Activated CD4-positive, CD25-positive, alpha-beta regulatory T cell treated with anti-CD3 and anti-CD28 coated beads, Interleukin-2, amount 50 U/mL, for 24 hours (primary cell): Measurements from ENCODE around the gene PSEN1.

Experiments
- ATAC-seq, 2 donors: fragments of 150-1000 bp; cut with Tn5 transposase; one replicate each; pipeline ENCODE4 v1.10.0; 2021; ENCODE audit warnings: mild to moderate bottlenecking in 1 of 2, moderate library complexity in 1 of 2

Gene PSEN1

DNA sequence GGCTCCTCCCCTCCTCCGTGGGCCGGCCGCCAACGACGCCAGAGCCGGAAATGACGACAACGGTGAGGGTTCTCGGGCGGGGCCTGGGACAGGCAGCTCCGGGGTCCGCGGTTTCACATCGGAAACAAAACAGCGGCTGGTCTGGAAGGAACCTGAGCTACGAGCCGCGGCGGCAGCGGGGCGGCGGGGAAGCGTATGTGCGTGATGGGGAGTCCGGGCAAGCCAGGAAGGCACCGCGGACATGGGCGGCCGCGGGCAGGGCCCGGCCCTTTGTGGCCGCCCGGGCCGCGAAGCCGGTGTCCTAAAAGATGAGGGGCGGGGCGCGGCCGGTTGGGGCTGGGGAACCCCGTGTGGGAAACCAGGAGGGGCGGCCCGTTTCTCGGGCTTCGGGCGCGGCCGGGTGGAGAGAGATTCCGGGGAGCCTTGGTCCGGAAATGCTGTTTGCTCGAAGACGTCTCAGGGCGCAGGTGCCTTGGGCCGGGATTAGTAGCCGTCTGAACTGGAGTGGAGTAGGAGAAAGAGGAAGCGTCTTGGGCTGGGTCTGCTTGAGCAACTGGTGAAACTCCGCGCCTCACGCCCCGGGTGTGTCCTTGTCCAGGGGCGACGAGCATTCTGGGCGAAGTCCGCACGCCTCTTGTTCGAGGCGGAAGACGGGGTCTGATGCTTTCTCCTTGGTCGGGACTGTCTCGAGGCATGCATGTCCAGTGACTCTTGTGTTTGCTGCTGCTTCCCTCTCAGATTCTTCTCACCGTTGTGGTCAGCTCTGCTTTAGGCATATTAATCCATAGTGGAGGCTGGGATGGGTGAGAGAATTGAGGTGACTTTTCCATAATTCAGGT is at the start of gene PSEN1:
TSS of gene PSEN1 (plus strand) at position 121 of the 839 bp plus-strand sequence. CDS start 11,513 bp downstream, outside the sequence.
- ATAC-seq, result peak; percentile 94 to 97

- no peak for ATAC-seq
Measured at GRCh38 chr14:73091044-73091443, 45.3 kb upstream of the PSEN1 start.

DNA sequence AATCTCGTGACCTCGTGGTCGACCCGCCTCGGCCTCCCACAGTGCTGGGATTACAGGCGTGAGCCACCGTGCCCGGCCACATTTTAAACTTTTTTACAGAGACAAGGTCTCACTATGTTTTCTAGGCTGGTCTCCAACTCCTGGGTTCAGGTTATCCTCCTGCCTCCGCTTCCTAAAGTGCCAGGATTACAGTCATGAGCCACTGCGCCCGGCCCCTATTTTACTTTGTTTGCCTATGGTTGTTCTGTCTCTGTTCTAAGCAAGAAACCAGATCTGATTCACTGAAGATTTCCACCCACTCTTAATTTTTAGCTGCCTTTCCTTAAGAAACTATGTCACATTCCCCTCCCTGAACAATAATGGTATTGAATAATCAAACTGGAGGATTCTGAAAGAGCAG is 38.9 kb upstream of the PSEN1 start:
- ATAC-seq, result no peak

- ATAC-seq, result no peak
Measured at GRCh38 chr14:73100334-73100733, 36.0 kb upstream of the PSEN1 start.

DNA sequence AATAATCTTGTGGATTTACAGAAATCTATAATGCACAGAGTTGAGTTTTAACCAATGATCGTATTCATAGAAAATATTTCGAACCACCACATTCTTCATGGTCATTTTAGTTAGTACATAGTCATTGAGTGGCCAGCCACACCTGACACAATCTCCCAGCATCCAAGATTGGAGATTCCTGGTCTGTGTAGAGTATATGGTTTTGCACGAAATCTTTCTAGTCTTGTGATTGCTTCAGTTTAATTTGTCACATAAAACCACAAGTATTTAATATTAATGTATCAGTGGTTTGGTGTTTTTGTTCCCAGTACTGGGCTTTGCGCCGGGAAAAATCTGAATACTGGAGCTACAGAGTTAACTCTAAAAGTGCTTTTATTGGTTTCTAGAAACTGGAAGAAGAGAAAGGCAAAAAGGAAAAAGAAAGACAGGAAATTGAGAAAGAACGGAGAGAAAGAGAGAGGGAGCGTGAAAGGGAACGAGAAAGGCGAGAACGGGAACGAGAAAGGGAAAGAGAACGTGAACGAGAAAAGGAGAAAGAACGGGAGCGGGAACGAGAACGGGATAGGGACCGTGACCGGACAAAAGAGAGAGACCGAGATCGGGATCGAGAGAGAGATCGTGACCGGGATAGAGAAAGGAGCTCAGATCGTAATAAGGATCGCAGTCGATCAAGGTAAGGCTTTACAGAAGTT is 33.4 kb upstream of the PSEN1 start:
- no peak for ATAC-seq

DNA sequence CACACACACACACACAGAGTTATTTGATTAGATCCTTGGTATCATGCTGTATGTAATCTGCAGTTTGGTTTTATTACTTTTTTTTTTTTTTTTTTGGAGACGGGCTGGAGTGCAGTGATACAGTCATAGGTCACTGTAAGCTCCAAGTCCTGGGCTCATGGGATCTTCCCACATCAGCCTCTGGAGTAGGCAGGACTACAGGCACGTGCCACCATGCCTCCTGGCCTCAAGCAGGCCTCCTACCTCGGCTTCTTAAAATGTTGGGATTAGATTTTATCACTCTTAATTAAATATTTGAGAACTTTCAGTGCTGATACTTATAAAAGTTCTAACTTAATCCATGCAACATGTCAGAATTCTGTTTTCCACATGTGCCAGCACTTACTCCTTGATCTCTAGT is 31.3 kb upstream of the PSEN1 start:
- ATAC-seq, result no peak

DNA sequence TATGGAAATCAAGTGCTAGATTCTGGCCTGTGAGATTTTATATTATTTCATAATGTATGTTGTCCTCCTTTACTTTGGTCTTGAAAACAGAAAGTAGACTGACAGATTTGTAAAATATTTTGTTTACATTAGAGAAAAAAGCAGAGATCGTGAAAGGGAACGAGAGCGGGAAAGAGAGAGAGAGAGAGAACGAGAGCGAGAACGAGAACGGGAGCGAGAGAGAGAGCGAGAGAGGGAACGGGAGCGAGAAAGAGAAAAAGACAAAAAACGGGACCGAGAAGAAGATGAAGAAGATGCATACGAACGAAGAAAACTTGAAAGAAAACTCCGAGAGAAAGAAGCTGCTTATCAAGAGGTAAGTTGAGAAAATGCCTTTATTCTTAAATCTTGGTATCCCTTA is 30.6 kb upstream of the PSEN1 start:
- no peak for ATAC-seq

- no peak for ATAC-seq
Measured at GRCh38 chr14:73116079-73116665, 20.1 kb upstream of the PSEN1 start.

DNA sequence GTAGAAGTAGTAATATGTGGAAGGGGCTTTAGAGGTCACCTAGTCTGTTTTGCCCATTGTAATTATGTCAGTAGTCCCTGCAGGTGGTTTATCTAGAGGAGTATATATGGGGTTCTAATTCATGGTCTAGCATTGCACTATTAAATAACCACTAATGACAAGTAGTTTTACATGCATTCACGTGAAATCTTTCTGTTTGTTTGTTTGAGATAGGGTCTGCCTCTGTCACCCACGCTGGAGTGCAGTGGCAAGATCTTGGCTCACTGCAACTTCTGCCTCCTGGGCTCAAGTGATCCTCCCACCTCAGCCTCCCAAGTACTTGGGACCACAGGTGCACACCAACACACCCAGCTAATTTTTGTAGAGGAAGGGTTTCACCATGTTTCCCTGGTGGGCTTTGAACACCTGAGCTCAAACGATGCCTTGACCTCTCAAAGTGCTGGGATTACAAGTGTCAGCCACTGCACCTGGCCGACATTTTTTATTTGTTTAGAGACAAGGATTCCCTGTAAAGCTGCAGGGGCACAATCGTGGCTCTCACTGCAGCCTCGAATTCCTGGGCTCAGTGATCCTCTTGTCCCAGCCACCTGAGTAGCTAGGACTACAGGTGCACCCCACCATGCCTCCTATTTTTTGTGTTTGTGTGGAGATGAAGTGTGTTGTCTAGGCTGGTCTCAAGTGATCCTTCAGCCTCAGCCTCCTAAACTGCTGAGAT is 12.0 kb upstream of the PSEN1 start:
- no peak for ATAC-seq

DNA sequence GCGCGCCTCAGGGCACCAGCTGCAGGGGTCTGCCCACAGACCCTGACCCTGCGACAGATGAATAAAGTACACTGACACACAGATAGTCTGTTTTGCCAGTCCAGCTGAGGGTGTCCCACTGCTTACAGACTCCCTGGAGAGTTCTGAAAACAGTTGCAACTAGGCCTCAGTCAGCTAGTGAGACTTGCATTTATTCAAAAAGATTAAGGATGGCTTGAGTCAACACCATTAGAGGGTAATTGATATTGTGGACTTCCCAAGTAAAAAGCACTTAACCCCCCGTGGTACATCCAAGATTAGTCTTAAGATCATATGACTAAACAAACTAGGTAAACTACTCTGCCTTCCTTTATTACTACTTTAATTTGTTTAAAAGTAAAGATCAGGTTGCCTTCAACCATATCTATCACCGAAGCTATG is 11.1 kb upstream of the PSEN1 start:
- ATAC-seq, result no peak

- no peak for ATAC-seq
Measured at GRCh38 chr14:73125746-73126145, 10.6 kb upstream of the PSEN1 start.

DNA sequence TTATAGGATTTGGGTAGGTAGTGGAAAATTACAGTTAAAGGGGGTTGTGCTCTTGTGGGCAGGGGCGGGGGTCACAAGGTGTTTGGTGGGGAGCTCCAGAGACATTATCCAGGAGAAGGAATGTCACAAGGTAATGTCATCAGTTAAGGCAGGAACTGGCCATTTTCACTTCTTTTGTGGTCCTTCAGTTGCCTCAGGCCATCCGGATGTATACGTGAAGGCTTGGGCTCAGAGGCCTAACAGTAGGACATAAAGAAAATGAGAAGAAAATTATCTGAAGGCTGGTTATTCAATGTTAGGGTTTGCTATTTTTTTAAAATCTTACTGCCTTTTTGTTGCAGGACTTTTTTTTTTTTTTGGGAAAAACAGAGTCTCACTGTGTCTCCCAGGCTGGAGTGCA is 2.5 kb upstream of the PSEN1 start:
- no peak for ATAC-seq

- ATAC-seq, result no peak
Measured at GRCh38 chr14:73136085-73136386, 271 bp upstream of the PSEN1 start.

GRCh38 chr14:73140811-73141323 is 4.6 kb downstream of the PSEN1 start:
- no peak for ATAC-seq

DNA sequence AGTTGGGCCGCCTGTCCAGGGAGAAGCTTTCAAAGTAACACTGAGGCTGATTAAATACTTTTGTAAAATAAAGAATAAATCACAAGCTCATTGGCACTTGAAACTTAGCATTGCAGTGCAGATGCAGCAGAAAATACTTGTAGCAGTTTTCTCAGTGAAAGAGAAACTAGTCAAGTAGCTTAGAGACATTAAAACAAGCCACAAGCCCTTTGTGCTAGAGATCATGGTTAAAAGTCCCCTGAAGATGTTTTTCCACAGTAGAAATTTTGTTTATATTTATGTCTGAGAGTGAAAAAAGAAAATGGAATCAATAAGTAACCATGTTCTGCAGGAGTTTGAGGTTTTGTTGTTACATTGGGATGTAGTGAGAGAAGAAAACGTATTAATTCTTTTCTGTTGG is 5.9 kb downstream of the PSEN1 start:
- peak; percentile 55 to 76 for ATAC-seq

- ATAC-seq, result no peak
Measured at GRCh38 chr14:73143003-73143402, 6.7 kb downstream of the PSEN1 start.

GRCh38 chr14:73143617-73144016 is 7.3 kb downstream of the PSEN1 start:
- no peak for ATAC-seq

DNA sequence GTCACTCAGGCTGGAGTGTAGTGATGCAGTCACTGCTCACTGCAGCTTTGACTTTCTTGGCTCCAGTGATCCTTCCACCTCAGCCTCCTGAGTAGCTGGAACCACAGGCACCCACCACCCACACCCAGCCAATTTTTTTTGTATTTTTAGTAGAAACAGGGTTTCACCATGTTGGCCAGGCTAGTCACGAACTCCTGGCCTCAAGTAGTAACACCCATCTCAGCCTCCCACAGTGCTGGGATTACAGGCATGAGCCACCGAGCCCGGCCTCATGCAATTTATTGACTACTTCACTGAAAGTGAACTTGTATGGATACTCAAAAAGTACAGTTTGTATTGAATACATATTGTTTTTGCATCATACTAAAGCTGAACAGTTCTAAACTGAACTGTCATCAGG is 9.1 kb downstream of the PSEN1 start:
- no peak for ATAC-seq

GRCh38 chr14:73146111-73146510 is 9.8 kb downstream of the PSEN1 start:
- ATAC-seq, result no peak

DNA sequence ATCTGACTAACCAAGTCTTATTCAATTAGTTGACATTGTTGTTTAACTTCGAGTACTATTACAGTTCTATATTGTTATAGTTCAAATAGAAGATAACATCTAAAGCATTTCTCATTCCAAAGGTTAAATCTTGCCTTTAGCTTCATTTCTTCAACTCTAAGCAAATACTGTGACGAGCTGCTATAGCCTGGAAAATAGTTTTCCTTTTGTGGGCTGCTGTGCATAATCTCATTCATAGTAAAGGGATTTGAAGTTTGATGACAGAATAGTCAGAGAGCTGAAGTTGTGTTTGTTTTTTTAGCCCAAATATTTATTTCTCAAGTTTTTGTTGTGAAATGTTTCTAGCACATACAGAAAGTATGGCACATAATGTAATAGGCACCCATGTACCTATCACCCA is 13.4 kb downstream of the PSEN1 start:
- ATAC-seq, result no peak

- ATAC-seq, result no peak
Measured at GRCh38 chr14:73153272-73153671, 17.0 kb downstream of the PSEN1 start.

GRCh38 chr14:73162251-73162650 is 25.9 kb downstream of the PSEN1 start:
- ATAC-seq, result no peak

- no peak for ATAC-seq
Measured at GRCh38 chr14:73166399-73166798, 30.1 kb downstream of the PSEN1 start.
